AG10803 (cell line): ENCODE data around the gene CACNA1C.
A peak's percentile ranks its signal among the peaks of the same experiment; 100 is the strongest.
"Not testable (repeated sequence)": the region's sequence is repeated elsewhere in the genome, so short reads cannot be mapped to it uniquely, and the experiment has no call there.

Source experiments
- DNase-seq: peaks from one replicate; pipeline ENCODE4 v3.0.0; 2010; ENCODE audit warnings: low read depth
- H3K4me3 ChIP-seq: 2 replicates; pipeline ENCODE4 v1.5.1; 2011; ENCODE audit warnings: mild to moderate bottlenecking, low read length, control low read depth
- CTCF ChIP-seq: conservative IDR thresholded peaks from 2 replicates; pipeline ENCODE4 v1.5.1; 2011; ENCODE audit warnings: mild to moderate bottlenecking, low read length, control low read depth, inconsistent platforms

CACNA1C gene

DNA sequence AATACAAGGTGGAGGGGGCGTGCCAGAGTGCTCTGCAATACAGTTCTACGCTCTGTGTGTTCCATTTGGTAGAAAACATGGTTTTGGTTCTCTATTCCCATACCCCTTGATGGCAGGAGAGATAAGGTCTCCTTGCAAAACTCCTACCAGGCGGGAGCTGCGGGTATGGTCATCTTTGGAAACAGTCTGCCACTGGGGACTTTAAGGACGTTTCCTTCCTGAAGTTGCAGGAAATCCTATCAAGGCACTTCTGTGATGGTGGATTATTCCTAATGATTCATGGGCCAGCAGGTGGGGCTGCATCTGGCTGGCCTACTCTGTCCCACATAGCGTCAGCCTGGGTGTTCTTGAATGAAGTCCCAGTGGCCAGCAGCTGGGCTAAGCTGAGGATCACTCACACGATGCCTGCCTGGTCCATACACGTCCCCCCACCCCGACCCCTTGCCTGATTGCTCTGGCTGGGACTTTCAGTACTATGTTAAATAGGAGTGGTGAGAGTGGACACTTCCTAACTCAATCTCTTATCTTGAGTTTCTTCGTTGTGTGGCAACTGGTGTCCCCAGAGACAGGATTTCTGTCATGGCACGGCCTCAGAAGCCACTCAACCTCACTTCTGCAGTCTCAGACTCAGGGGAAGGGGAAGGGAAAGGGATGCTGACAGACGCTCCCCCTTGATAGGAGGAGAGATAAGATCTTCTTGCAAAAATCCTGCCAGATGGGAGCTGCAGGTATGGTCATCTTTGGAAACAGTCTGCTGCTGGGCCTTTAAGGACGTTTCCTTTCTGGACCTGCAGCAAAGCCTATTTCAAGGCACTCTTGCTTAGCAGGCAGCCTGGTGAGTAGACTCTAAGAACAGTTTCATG is 680.9 kb downstream of the CACNA1C start:
- no peak overlapping the region for H3K4me3 ChIP-seq
- no peak for TF ChIP-seq CTCF
- no peak for DNase-seq

GRCh38 chr12:2735432-2735831 is 682.6 kb downstream of the CACNA1C start:
- no peak for DNase-seq
- no peak overlapping the region for H3K4me3 ChIP-seq
- TF ChIP-seq CTCF, result no peak

DNA sequence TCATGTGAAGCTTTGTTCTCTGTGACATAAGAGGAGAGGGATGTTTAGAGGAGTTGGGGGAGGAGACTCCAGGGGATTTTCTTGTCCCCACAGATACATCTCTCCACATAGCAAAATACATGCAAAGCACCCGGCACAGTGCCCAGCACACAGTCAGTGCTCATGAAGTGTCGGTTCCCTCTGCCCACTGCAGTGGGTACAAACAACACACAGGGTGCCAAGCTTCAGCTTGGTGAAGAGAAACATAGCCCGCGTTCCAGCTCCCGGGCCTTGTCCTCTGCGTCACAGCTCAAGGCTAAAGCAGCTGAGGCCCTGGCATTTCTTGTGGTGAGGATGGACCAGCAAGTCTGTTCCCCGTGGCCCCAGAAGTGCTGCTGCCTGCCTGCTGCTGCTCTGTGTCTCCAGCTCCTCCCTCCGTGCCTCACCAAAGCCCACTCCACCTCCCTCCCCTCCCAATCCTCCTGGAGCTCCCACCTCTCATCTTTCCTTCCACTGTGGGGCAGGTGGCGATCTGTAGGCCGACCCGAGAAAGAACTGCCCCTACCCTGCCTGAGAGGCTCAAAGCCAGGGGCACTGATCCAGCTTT is 685.0 kb downstream of the CACNA1C start:
- no peak for TF ChIP-seq CTCF
- H3K4me3 ChIP-seq, result no peak overlapping the region
- no peak for DNase-seq

DNA sequence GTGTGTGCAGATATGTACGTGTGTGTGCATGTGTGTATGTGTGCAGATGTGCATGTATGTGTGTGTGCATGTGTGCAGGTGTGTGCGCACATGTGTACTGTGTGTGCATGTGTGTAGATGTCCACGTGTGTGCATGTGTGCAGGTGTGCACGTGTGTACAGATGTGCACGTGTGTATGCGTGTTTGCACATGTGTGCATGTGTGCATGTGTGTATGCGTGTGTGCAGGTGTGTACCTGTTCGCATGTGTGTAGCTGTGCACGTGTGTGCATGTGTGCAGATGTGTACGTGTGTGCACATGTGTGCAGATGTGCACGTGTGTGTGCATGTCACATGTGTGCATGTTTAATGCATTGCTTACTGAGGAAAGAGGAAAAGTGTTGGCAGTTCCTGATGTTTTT is 686.3 kb downstream of the CACNA1C start:
- no peak for DNase-seq
- TF ChIP-seq CTCF, result no peak
- H3K4me3 ChIP-seq, result no peak overlapping the region

DNA sequence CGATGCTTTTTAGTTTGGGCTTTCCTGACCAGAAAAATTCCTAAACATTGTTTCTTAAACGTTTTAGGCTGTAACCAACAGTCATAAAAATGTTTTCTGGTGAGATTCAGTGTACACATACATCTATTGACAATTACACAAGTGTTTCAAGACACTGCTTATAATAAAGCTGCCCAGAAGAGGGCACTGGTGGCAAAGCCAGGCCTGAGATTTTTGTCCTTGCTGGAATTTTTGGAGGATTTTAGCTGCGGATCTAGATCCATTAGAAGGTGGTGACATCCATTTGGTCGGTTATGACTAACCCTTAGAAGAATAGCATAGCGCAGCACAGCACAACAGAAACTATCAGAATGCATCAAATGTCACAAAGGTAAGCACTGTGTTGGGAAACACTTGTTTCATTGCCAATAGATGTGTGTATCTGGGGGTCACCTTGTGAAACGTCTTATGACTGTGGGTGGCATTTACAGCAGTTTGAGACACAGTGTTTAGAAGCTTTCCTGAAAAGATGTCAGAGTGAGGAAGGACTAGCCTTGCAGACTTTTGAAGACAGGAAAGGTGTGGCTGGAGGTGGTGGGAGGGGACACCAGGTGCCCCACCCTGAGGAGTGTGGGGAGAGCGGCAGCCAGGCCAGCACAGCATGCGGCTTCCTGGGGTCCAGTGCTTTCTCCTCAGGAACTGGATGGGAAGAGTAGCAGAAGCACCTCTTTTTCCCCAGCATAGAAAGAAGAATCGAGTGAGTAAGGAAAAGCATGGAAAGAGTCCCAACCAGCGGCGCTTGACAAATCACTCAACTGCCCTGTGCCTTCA is 687.2 kb downstream of the CACNA1C start:
- peak; percentile 70 for TF ChIP-seq CTCF
- DNase-seq, result peak; percentile 54
- no peak overlapping the region for H3K4me3 ChIP-seq

DNA sequence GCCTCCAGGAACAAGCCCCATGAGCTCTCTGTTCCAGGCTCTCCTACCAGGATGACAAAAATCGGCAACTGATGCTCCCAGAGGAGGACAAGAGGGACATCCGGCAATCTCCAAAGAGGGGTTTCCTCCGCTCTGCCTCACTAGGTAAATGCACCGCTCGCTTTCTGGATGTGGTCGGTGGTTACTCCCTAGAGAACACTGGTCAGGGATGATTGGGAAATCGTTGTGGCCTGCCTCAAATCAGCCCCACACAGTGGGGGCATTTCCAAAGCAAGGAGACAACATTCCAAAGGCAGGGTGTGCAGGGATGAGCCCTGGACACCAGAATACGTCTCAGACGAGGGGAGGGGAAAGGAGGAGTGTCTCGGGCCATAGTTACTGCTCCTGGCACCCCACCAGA is 689.2 kb downstream of the CACNA1C start:
- H3K4me3 ChIP-seq, DNase-seq: not testable (repeated sequence)

DNA sequence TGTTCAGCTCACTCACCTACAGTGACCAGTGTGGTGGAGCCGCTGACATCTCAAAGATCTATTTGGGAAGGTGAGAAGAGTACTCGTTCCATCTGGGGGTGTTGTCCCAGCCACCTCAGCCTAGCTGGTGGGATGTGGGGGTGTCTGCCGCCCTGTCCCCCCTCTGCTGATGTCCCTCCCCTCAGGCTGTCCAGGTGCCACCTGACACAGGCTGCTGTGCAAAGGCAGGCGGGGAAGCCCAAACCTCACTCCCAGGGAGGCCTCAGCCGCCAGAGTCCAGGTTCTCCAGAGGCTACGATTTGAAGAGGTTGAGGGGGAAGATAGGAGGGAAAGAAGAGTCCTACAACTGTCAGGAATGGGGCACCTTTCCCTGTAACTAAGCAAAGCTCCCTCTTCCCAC is 690.7 kb downstream of the CACNA1C start:
- no peak for DNase-seq
- no peak for TF ChIP-seq CTCF
- H3K4me3 ChIP-seq, result no peak overlapping the region
